ENCODE results near the gene FBN2. TPM values are rescaled to one million over a fixed set of nuclear protein-coding genes. Genes with fewer than 3 reads are reported as not detected.

Gene FBN2
- total and polyA plus RNA-seq, 9 donors: 0.23 to 3.5 (median 1.0) TPM

- Histone ChIP-seq H3K36me3 (no peaks in the 10 kb centered on the region), H3K4me3 (no peak overlapping the region), H3K27ac (no peak overlapping the region), H3K9me3 (no peaks in the 10 kb centered on the region), H3K27me3 (no peaks in the 10 kb centered on the region), H3K4me1 (ENCODE audit: insufficient read depth) (no peaks in the 10 kb centered on the region)
- intact Hi-C loops (cut with DNase I): no loop called here
- 75 to 87% (median 84%) methylated on average over 2 of the region's 2 CpGs for WGBS, 3 donors
- no peak for DNase-seq
- TF ChIP-seq EP300 (IDR thresholded peaks at IDR 0.05) (no peak), POLR2A (IDR thresholded peaks at IDR 0.05) (no peak), CTCF (IDR thresholded peaks at IDR 0.05) (no peak)
These were observed 9.9 kb downstream of the FBN2 start for GRCh38 chr5:128528126-128528525.

DNA sequence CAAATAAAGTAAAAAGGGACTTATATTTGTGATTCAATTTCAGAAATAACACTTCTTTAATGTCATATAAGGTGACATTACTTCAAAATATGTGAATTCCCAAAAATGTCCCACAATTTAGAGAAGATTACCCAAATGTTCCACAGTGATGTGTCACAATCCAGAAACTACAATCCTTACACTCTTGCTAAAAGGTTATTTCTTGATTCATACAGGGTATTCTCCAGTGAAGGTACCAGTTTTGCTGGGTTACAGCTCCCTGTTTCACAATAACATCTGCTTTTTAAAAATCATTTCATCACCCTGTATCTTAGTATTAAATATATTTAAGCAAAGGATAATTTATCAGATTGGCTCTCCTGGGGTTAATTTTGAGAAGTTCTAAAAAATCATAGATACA is 11.0 kb downstream of the FBN2 start:
- no peaks in the 10 kb centered on the region for H3K36me3 ChIP-seq
- intact Hi-C loops (cut with DNase I): no loop called here
- TF ChIP-seq CTCF (IDR thresholded peaks at IDR 0.05) (no peak), POLR2A (IDR thresholded peaks at IDR 0.05) (no peak), EP300 (IDR thresholded peaks at IDR 0.05) (no peak)
- no peaks in the 10 kb centered on the region for H3K27me3 ChIP-seq
- no peak overlapping the region for H3K27ac ChIP-seq
- DNase-seq: no peak
- no peaks in the 10 kb centered on the region for H3K9me3 ChIP-seq
- no peaks in the 10 kb centered on the region for H3K4me1 ChIP-seq (ENCODE audit: insufficient read depth)
- H3K4me3 ChIP-seq: no peak overlapping the region

- WGBS, 3 donors: 65 to 73% (median 73%) methylated on average over 5 of the region's 5 CpGs
- Histone ChIP-seq H3K27ac (no peak overlapping the region), H3K36me3 (no peaks in the 10 kb centered on the region), H3K4me3 (no peak overlapping the region), H3K27me3 (no peaks in the 10 kb centered on the region), H3K4me1 (ENCODE audit: insufficient read depth) (no peaks in the 10 kb centered on the region), H3K9me3 (no peaks in the 10 kb centered on the region)
- DNase-seq: no peak
- TF ChIP-seq EP300 (IDR thresholded peaks at IDR 0.05): no peak
- TF ChIP-seq POLR2A (IDR thresholded peaks at IDR 0.05): no peak
- intact Hi-C loops (cut with DNase I): no loop called here
These were observed 15.7 kb downstream of the FBN2 start for GRCh38 chr5:128522336-128522735.

DNA sequence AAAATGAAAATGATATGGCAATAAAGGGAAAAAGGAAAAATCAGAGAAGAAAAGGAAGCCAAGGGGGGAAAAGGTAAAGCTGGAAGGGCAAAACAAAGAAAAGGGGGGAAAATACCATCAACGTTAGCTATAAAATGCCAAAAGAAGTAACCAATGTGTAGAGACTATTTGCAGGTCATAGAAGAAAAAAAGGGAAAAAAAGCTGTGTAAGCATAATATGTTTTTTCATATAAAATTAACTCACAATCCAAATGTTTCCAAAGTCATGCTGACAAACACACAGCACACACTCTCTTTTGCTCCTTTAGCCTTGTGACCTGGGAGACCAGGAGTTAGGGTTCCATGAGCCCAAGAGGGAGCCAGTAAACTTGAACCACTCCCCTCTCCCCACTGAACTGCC is 18.2 kb downstream of the FBN2 start:
- no peak for TF ChIP-seq POLR2A (IDR thresholded peaks at IDR 0.05)
- TF ChIP-seq CTCF (IDR thresholded peaks at IDR 0.05): no peak
- TF ChIP-seq EP300 (IDR thresholded peaks at IDR 0.05): no peak
- H3K4me3 ChIP-seq: no peak overlapping the region
- no peaks in the 10 kb centered on the region for H3K9me3 ChIP-seq
- WGBS, 3 donors: 81 to 91% (median 86%) methylated on average over 1 of the region's 1 CpG
- H3K27me3 ChIP-seq: no peaks in the 10 kb centered on the region
- no peak for DNase-seq
- H3K4me1 ChIP-seq (ENCODE audit: insufficient read depth): no peaks in the 10 kb centered on the region
- intact Hi-C loops (cut with DNase I): no loop called here
- H3K36me3 ChIP-seq: no peaks in the 10 kb centered on the region
- no peak overlapping the region for H3K27ac ChIP-seq

- no peaks in the 10 kb centered on the region for H3K4me1 ChIP-seq (ENCODE audit: insufficient read depth)
- WGBS, 3 donors: 86 to 98% (median 93%) methylated on average over 1 of the region's 1 CpG
- no peak for TF ChIP-seq POLR2A (IDR thresholded peaks at IDR 0.05)
- TF ChIP-seq EP300 (IDR thresholded peaks at IDR 0.05): no peak
- TF ChIP-seq CTCF (IDR thresholded peaks at IDR 0.05): no peak
- H3K27ac ChIP-seq: no peak overlapping the region
- no peak for DNase-seq
- no peaks in the 10 kb centered on the region for H3K27me3 ChIP-seq
- no peaks in the 10 kb centered on the region for H3K36me3 ChIP-seq
- intact Hi-C loops (cut with DNase I): no loop called here
- H3K4me3 ChIP-seq: no peak overlapping the region
- H3K9me3 ChIP-seq: no peaks in the 10 kb centered on the region
These were observed 21.1 kb downstream of the FBN2 start for GRCh38 chr5:128516978-128517377.
